Liver (tissue), 9 donors: Measurements from ENCODE around the gene BACH2. TPM values are rescaled to one million over a fixed set of nuclear protein-coding genes. Genes with fewer than 3 reads are reported as not detected.

Experiments used
- DNase-seq: peaks from one replicate; pipeline ENCODE4 v3.0.0-alpha.2; 2017; ENCODE audit warnings: low spot score
- H3K27ac ChIP-seq, 2 donors: one replicate each; pipeline ENCODE4 v1.7.0; 2013; ENCODE audit warnings: inconsistent platforms in 2 of 2, low read length in 2 of 2, control low read depth in 1 of 2, low read depth in 1 of 2, mild to moderate bottlenecking in 1 of 2
- H3K27me3 ChIP-seq, 4 donors: one replicate each; pipeline versions ENCODE4 v1.6.1 to v1.7.0; 2013; ENCODE audit warnings: low read length in 3 of 4, inconsistent platforms in 1 of 4, mild to moderate bottlenecking in 1 of 4, moderate library complexity in 1 of 4; ENCODE audit not compliant: control insufficient read depth in 4 of 4, insufficient read depth in 4 of 4
- H3K36me3 ChIP-seq, 4 donors: one replicate each; pipeline versions ENCODE4 v1.6.1 to v1.7.0; 2013; ENCODE audit warnings: low read length in 3 of 4, mild to moderate bottlenecking in 3 of 4, low read depth in 1 of 4, moderate library complexity in 1 of 4; ENCODE audit not compliant: control insufficient read depth in 4 of 4, insufficient read depth in 3 of 4
- H3K4me1 ChIP-seq, 4 donors: one replicate each; pipeline versions ENCODE4 v1.6.1 to v1.7.0; 2013; ENCODE audit warnings: low read length in 3 of 4, mild to moderate bottlenecking in 3 of 4, moderate library complexity in 1 of 4; ENCODE audit not compliant: control insufficient read depth in 4 of 4, insufficient read depth in 4 of 4
- H3K4me3 ChIP-seq, 3 donors: one replicate each; pipeline versions ENCODE4 v1.6.1 to v1.7.0; 2013; ENCODE audit warnings: low read length in 3 of 3, control low read depth in 1 of 3, low read depth in 1 of 3, mild to moderate bottlenecking in 1 of 3
- H3K9ac ChIP-seq, 2 donors: one replicate each; pipeline ENCODE4 v1.7.0; 2013; ENCODE audit warnings: low read length in 2 of 2, mild to moderate bottlenecking in 2 of 2, moderate library complexity in 2 of 2, control low read depth in 1 of 2, low read depth in 1 of 2
- H3K9me3 ChIP-seq, 4 donors: one replicate each; pipeline versions ENCODE4 v1.6.1 to v1.7.0; 2013; ENCODE audit warnings: low read length in 3 of 4; ENCODE audit not compliant: control insufficient read depth in 4 of 4
- ATF3 ChIP-seq: IDR thresholded peaks from 2 replicates; pipeline ENCODE4 v1.6.1; 2016; ENCODE audit warnings: antibody characterized with exemption
- EGR1 ChIP-seq, 2 donors: IDR thresholded peaks; 2 replicates each; pipeline ENCODE4 v1.6.1; 2016 to 2018; ENCODE audit warnings: antibody characterized with exemption in 2 of 2, low read depth in 2 of 2
- FOXA1 ChIP-seq: IDR thresholded peaks from 2 replicates; pipeline ENCODE4 v1.6.1; 2016; ENCODE audit warnings: antibody characterized with exemption
- FOXA2 ChIP-seq: IDR thresholded peaks from 2 replicates; pipeline ENCODE4 v1.6.1; 2016; ENCODE audit warnings: antibody characterized with exemption
- GABPA ChIP-seq, 2 donors: IDR thresholded peaks in 1 of 2; conservative IDR thresholded peaks in 1 of 2; 2 replicates each; pipeline ENCODE4 v1.6.1; 2016; ENCODE audit warnings: antibody characterized with exemption in 2 of 2, mild to moderate bottlenecking in 1 of 2, moderate library complexity in 1 of 2
- HNF4A ChIP-seq, 2 donors: conservative IDR thresholded peaks; 2 replicates each; pipeline ENCODE4 v1.6.1; 2016; ENCODE audit warnings: antibody characterized with exemption in 2 of 2, mild to moderate bottlenecking in 2 of 2
- HNF4G ChIP-seq: IDR thresholded peaks from 2 replicates; pipeline ENCODE4 v1.6.1; 2016; ENCODE audit warnings: antibody characterized with exemption
- JUND ChIP-seq, 2 donors: IDR thresholded peaks; 2 replicates each; pipeline ENCODE4 v1.6.1; 2016; ENCODE audit warnings: antibody characterized with exemption in 2 of 2
- NR2F2 ChIP-seq: IDR thresholded peaks from 2 replicates; pipeline ENCODE4 v1.6.1; 2016; ENCODE audit warnings: antibody characterized with exemption
- RAD21 ChIP-seq, 2 donors: IDR thresholded peaks; 2 replicates each; pipeline ENCODE4 v1.6.1; 2016; ENCODE audit warnings: antibody characterized with exemption in 2 of 2, mild to moderate bottlenecking in 2 of 2
- RXRA ChIP-seq, 2 donors: IDR thresholded peaks; 2 replicates each; pipeline ENCODE4 v1.6.1; 2017 to 2018; ENCODE audit warnings: antibody characterized with exemption in 2 of 2, mild to moderate bottlenecking in 1 of 2
- SP1 ChIP-seq: IDR thresholded peaks from 2 replicates; pipeline ENCODE4 v1.6.1; 2018; ENCODE audit warnings: antibody characterized with exemption, mild to moderate bottlenecking
- TAF1 ChIP-seq: conservative IDR thresholded peaks from 2 replicates; pipeline ENCODE4 v1.6.1; 2016; ENCODE audit warnings: antibody characterized with exemption, mild to moderate bottlenecking
- YY1 ChIP-seq: IDR thresholded peaks from 2 replicates; pipeline ENCODE4 v1.6.1; 2016; ENCODE audit warnings: antibody characterized with exemption, mild to moderate bottlenecking
- ZBTB33 ChIP-seq: IDR thresholded peaks from 2 replicates; pipeline ENCODE4 v1.6.1; 2016; ENCODE audit warnings: antibody characterized with exemption
- WGBS: extraction: QIAGEN DNeasy Blood & Tissue Kit; methylation state at CpG from one replicate; pipeline ENCODE4 v1.1.7; 2013; 5-methylcytosine and 5-hydroxymethylcytosine counted together
- polyA plus RNA-seq, 2 donors: library from polyadenylated mRNA; stranded (reverse) in 1 of 2; unstranded in 1 of 2; fragments of 200-250 nt in 1 of 2; fragments of >200 nt in 1 of 2; fragmentation: Nextera tagmentation in 1 of 2; extraction: Ambion mirVana in 1 of 2; gene quantifications; one replicate each; pipeline versions ENCODE4 v1.2.1 to v1.2.3, GENCODE V29; 2013 to 2015
- total RNA-seq, 2 donors: library from RNA; depleted of rRNA; stranded (reverse); fragments of >200 nt; gene quantifications; one replicate each; pipeline ENCODE4 v1.2.3, GENCODE V29; 2014
- TF ChIP-seq, protein P1 (sequence below): fragments of 150-350 bp; IDR thresholded peaks from 2 replicates; pipeline ENCODE4 v1.5.1; 2017; ENCODE audit warnings: improper control_type of control experiment, low read depth, low read length; ENCODE audit not compliant: missing input control
- TF ChIP-seq, protein P2 (sequence below): IDR thresholded peaks from 2 replicates; pipeline ENCODE4 v1.6.1; 2016; ENCODE audit warnings: antibody characterized with exemption, mild to moderate bottlenecking
- TF ChIP-seq, protein P3 (sequence below): IDR thresholded peaks from 2 replicates; pipeline ENCODE4 v1.6.1; 2016; ENCODE audit warnings: antibody characterized with exemption
- donor health status: healthy.
- donor health status: healthy.
- donor health status: healthy.
- donor health status: healthy.
- donor health status: healthy.

The BACH2 gene
- total and polyA plus RNA-seq, 4 donors: 1.9 to 3.7 (median 1.9) TPM

DNA sequence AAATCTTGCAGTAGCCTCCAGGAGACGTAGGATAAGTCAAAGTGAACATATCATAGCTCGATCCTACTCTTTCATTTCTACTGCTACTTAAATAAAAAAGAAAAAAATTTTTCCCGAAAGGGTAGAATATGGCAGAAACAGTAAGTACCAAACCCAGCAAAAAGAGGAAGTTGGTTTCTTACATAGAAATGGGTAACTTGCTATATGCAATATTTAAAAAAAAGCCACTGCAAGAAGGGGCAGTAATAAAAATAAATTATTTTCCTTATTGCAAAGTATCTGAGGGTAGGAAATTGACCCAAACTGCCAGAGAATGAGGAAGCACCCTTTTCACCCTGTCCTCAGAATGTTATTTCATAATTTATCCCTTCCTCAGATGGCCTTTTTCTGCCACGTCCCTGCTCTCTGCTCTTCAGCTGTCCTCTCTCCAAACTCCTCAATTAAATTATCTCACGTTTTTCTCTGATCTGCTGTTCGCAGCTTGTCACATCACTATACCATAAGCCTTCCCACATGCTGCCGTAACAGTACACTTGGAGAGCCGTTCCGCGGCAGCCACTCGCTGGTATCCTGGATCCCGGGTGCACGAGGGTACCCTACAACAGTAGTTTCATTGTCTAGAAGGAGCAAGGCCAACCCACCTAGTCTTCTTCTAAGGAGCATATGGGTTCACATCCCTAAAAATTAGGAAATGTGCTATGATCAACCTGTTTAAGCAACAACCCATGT, 149.6 kb downstream of the BACH2 start:
- no peaks in the 10 kb centered on the region for H3K9me3 ChIP-seq
- no peaks in the 10 kb centered on the region for H3K27me3 ChIP-seq
- DNase-seq: no peak
- H3K36me3 ChIP-seq: no peaks in the 10 kb centered on the region
- H3K4me3 ChIP-seq: no peak overlapping the region
- no peak overlapping the region for H3K9ac ChIP-seq
- H3K4me1 ChIP-seq: peaks cover 0 to 6% (median 2%) of the 10 kb centered on the region in 4 donors
- TF ChIP-seq GABPA (IDR thresholded peaks at IDR 0.05 in 1 of 2, conservative IDR thresholded peaks at IDR 0.05 in 1 of 2) (no peak), HNF4A (conservative IDR thresholded peaks at IDR 0.05) (no peak)
- WGBS: 90% methylated on average over 13 of the region's 13 CpGs
- no peak overlapping the region for H3K27ac ChIP-seq

DNA sequence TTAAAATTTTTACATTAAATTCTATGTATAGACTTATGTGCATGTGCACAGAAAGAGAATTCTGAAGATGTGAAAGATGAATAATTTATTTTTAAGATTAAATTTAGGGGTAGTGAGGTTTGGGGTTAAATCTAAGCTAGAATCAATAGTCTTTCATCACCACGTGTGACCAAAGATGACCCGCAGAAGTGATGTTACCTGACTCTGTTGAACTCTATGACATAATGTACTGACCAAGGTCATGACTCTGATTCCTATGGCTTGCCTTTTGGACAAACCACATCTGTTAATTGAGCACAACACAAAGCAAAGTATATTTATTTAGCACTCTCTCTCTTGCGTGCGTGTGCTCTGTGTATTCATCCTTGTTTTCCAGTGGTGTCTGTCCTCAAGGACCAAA, 150.6 kb downstream of the BACH2 start:
- H3K9ac ChIP-seq: no peak overlapping the region
- TF ChIP-seq ZBTB33 (no peak), RAD21 (IDR thresholded peaks at IDR 0.05) (no peak), YY1 (no peak), HNF4A (conservative IDR thresholded peaks at IDR 0.05) (peak; percentile 27 to 32), HNF4G (no peak), FOXA2 (no peak), RXRA (IDR thresholded peaks at IDR 0.05) (peak; percentile 42 to 79), SP1 (no peak), FOXA1 (no peak), JUND (IDR thresholded peaks at IDR 0.05) (no peak), EGR1 (IDR thresholded peaks at IDR 0.05; ENCODE audit: low read depth in 2 of 2) (no peak), ATF3 (no peak), TAF1 (no peak), GABPA (IDR thresholded peaks at IDR 0.05 in 1 of 2, conservative IDR thresholded peaks at IDR 0.05 in 1 of 2) (no peak), NR2F2 (peak; percentile 59)
- TF ChIP-seq, protein P1, sequence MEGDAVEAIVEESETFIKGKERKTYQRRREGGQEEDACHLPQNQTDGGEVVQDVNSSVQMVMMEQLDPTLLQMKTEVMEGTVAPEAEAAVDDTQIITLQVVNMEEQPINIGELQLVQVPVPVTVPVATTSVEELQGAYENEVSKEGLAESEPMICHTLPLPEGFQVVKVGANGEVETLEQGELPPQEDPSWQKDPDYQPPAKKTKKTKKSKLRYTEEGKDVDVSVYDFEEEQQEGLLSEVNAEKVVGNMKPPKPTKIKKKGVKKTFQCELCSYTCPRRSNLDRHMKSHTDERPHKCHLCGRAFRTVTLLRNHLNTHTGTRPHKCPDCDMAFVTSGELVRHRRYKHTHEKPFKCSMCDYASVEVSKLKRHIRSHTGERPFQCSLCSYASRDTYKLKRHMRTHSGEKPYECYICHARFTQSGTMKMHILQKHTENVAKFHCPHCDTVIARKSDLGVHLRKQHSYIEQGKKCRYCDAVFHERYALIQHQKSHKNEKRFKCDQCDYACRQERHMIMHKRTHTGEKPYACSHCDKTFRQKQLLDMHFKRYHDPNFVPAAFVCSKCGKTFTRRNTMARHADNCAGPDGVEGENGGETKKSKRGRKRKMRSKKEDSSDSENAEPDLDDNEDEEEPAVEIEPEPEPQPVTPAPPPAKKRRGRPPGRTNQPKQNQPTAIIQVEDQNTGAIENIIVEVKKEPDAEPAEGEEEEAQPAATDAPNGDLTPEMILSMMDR: no peak
- TF ChIP-seq, protein P2, sequence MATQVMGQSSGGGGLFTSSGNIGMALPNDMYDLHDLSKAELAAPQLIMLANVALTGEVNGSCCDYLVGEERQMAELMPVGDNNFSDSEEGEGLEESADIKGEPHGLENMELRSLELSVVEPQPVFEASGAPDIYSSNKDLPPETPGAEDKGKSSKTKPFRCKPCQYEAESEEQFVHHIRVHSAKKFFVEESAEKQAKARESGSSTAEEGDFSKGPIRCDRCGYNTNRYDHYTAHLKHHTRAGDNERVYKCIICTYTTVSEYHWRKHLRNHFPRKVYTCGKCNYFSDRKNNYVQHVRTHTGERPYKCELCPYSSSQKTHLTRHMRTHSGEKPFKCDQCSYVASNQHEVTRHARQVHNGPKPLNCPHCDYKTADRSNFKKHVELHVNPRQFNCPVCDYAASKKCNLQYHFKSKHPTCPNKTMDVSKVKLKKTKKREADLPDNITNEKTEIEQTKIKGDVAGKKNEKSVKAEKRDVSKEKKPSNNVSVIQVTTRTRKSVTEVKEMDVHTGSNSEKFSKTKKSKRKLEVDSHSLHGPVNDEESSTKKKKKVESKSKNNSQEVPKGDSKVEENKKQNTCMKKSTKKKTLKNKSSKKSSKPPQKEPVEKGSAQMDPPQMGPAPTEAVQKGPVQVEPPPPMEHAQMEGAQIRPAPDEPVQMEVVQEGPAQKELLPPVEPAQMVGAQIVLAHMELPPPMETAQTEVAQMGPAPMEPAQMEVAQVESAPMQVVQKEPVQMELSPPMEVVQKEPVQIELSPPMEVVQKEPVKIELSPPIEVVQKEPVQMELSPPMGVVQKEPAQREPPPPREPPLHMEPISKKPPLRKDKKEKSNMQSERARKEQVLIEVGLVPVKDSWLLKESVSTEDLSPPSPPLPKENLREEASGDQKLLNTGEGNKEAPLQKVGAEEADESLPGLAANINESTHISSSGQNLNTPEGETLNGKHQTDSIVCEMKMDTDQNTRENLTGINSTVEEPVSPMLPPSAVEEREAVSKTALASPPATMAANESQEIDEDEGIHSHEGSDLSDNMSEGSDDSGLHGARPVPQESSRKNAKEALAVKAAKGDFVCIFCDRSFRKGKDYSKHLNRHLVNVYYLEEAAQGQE: no peak
- TF ChIP-seq, protein P3, sequence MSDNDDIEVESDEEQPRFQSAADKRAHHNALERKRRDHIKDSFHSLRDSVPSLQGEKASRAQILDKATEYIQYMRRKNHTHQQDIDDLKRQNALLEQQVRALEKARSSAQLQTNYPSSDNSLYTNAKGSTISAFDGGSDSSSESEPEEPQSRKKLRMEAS: no peak
- H3K4me3 ChIP-seq: no peak overlapping the region
- H3K9me3 ChIP-seq: no peaks in the 10 kb centered on the region
- DNase-seq: no peak
- peaks cover 0 to 6% (median 2%) of the 10 kb centered on the region in 4 donors for H3K4me1 ChIP-seq
- peaks cover 0 to 1% (median 0%) of the 10 kb centered on the region in 4 donors for H3K36me3 ChIP-seq
- H3K27ac ChIP-seq: no peak overlapping the region
- no peaks in the 10 kb centered on the region for H3K27me3 ChIP-seq
- 52% methylated on average over 4 of the region's 4 CpGs for WGBS
